Endodermal cell (in vitro differentiated cells): ENCODE results near the gene C4orf17. TPM values are rescaled to one million over a fixed set of nuclear protein-coding genes. Genes with fewer than 3 reads are reported as not detected.

Source experiments
- DNase-seq: peaks from one replicate; pipeline ENCODE4 v3.0.0-alpha.2; 2017
- H3K27ac ChIP-seq: 2 replicates; pipeline ENCODE4 v1.5.1; 2013; ENCODE audit warnings: mild to moderate bottlenecking, low read depth, low read length, moderate library complexity
- H3K27me3 ChIP-seq: 2 replicates; pipeline ENCODE4 v1.6.1; 2013; ENCODE audit warnings: mild to moderate bottlenecking, low read length, moderate library complexity; ENCODE audit not compliant: insufficient read depth, control insufficient read depth, poor library complexity, severe bottlenecking
- H3K36me3 ChIP-seq: 2 replicates; pipeline ENCODE4 v1.7.0; 2013; ENCODE audit warnings: mild to moderate bottlenecking, low read length, moderate library complexity; ENCODE audit not compliant: control insufficient read depth, insufficient read depth
- H3K4me1 ChIP-seq: one replicate; pipeline ENCODE4 v1.7.0; 2013; ENCODE audit warnings: low read length; ENCODE audit not compliant: control insufficient read depth, insufficient read depth
- H3K4me3 ChIP-seq: 2 replicates; pipeline ENCODE4 v1.5.1; 2013; ENCODE audit warnings: mild to moderate bottlenecking, low read length, moderate library complexity
- H3K9ac ChIP-seq: 2 replicates; pipeline ENCODE4 v1.6.1; 2013; ENCODE audit warnings: mild to moderate bottlenecking, low read length, moderate library complexity; ENCODE audit not compliant: poor library complexity, severe bottlenecking; ENCODE audit errors: extremely low read depth
- H3K9me3 ChIP-seq: 2 replicates; pipeline ENCODE4 v1.6.1; 2013; ENCODE audit warnings: mild to moderate bottlenecking, low read length, moderate library complexity; ENCODE audit not compliant: control insufficient read depth
- H3K27ac Mint-ChIP-seq: 2 replicates; pipeline ENCODE4 v1.8.0; 2020; ENCODE audit warnings: mixed read lengths
- H3K27me3 Mint-ChIP-seq: 2 replicates; pipeline ENCODE4 v1.8.0; 2021; ENCODE audit warnings: mild to moderate bottlenecking, mixed read lengths; ENCODE audit not compliant: insufficient read depth
- H3K36me3 Mint-ChIP-seq: 2 replicates; pipeline ENCODE4 v1.8.0; 2020; ENCODE audit warnings: low read depth, mixed read lengths
- H3K4me1 Mint-ChIP-seq: 2 replicates; pipeline ENCODE4 v1.8.0; 2020; ENCODE audit warnings: mixed read lengths
- H3K4me3 Mint-ChIP-seq: 2 replicates; pipeline ENCODE4 v1.8.0; 2020; ENCODE audit warnings: mild to moderate bottlenecking, moderate library complexity, mixed read lengths
- H3K9me3 Mint-ChIP-seq: 2 replicates; pipeline ENCODE4 v1.8.0; 2020; ENCODE audit warnings: mild to moderate bottlenecking, mixed read lengths
- CTCF ChIP-seq: fragments of 200-600 bp; sonication (generic); conservative IDR thresholded peaks from 2 replicates; pipeline ENCODE4 v1.5.0; 2021; ENCODE audit warnings: antibody characterized with exemption, mild to moderate bottlenecking
- WGBS, 2 experiments: methylation state at CpG; one replicate each; pipeline versions ENCODE4 v1.1.5 to v1.1.7; 2013; ENCODE audit warnings: missing lambda C conversion rate in 2 of 2, mixed read lengths in 1 of 2; ENCODE audit not compliant: insufficient coverage in 1 of 2, insufficient read length in 1 of 2; 5-methylcytosine and 5-hydroxymethylcytosine counted together
- total RNA-seq, 2 donors: library from RNA; stranded (reverse); fragmentation: NEBNext Ultra II Directional in 1 of 2; extraction: Animal tissue kit (Norgen Biotek cat#: 25700) in 1 of 2; gene quantifications; 2 replicates in 1 of 2; 3 replicates in 1 of 2; pipeline ENCODE4 v1.2.1, GENCODE V29; 2021

C4orf17 gene
- total RNA-seq, 2 donors from 2014 or later, result not detected

GRCh38 chr4:99591757-99592156 lies 80.9 kb downstream of the C4orf17 start:
- Histone ChIP-seq H3K9ac (no peak overlapping the region), H3K4me1 (no peaks in the 10 kb centered on the region), H3K4me3 (no peak overlapping the region), H3K36me3 (no peaks in the 10 kb centered on the region), H3K27me3 (no peaks in the 10 kb centered on the region), H3K9me3 (no peaks in the 10 kb centered on the region), H3K27ac (no peak overlapping the region)
- no peaks in the 10 kb centered on the region for H3K9me3 Mint-ChIP-seq
- no peaks in the 10 kb centered on the region for H3K4me1 Mint-ChIP-seq
- H3K27ac Mint-ChIP-seq, result no peak overlapping the region
- H3K27me3 Mint-ChIP-seq, result no peaks in the 10 kb centered on the region
- no peaks in the 10 kb centered on the region for H3K36me3 Mint-ChIP-seq
- no peak for DNase-seq
- TF ChIP-seq CTCF, result no peak
- no peak overlapping the region for H3K4me3 Mint-ChIP-seq
- WGBS, 2 experiments, result 100% methylated on average over 1 of the region's 3 CpGs; no CpG with 5 or more reads in 1 of the 2 experiments

Other genes with a start within 250 kb of the C4orf17 start
- gene ADH1A, start 220.0 kb upstream of the C4orf17 start, total RNA-seq, result not detected
- not detected for gene ADH1B, start 189.6 kb upstream of the C4orf17 start, total RNA-seq
- not detected for gene ADH1C, start 158.3 kb upstream of the C4orf17 start, total RNA-seq
- gene ADH7, start 75.7 kb upstream of the C4orf17 start, total RNA-seq, result not detected
- gene TRMT10A, start 53.0 kb downstream of the C4orf17 start, total RNA-seq, result 1 to 10 TPM; 4.4 to 5.5 TPM
- gene MTTP, start 63.8 kb downstream of the C4orf17 start, total RNA-seq, result under 1 TPM; 0.11 to 0.42 TPM
- gene C4orf54, start 146.8 kb downstream of the C4orf17 start, total RNA-seq, result not detected